Measurements from ENCODE around the gene CPN2. TPM values are rescaled to one million over a fixed set of nuclear protein-coding genes. Genes with fewer than 3 reads are reported as not detected.

Gene CPN2
- total RNA-seq, 2 experiments from 2014 or later = not detected

GRCh38 chr3:194321693-194322640 is 29.2 kb downstream of the CPN2 start:
- Mint-ChIP-seq H3K9me3 (peaks cover 18% of the 10 kb centered on the region), H3K4me1 (peaks cover 14% of the 10 kb centered on the region), H3K4me3 (peak overlapping the region; percentile 56), H3K27ac (no peak overlapping the region), H3K36me3 (ENCODE audit: low read depth) (peaks cover 17% of the 10 kb centered on the region), H3K27me3 (peaks cover 37% of the 10 kb centered on the region)
- ChIA-PET POLR2A (no interaction called here), CTCF (interaction anchor here (1.9 kb wide), 1 partner anchor 183 kb away, joined by 4 read pairs; no protein-coding TSS in a partner anchor)
- no peak for DNase-seq

GRCh38 chr3:194320744-194321243 is 30.3 kb downstream of the CPN2 start:
- Mint-ChIP-seq H3K9me3 (peaks cover 18% of the 10 kb centered on the region), H3K4me3 (no peak overlapping the region), H3K27me3 (peaks cover 41% of the 10 kb centered on the region), H3K36me3 (ENCODE audit: low read depth) (peaks cover 17% of the 10 kb centered on the region), H3K27ac (no peak overlapping the region), H3K4me1 (peaks cover 22% of the 10 kb centered on the region)
- no peak for DNase-seq
- POLR2A ChIA-PET = no interaction called here
- CTCF ChIA-PET = no interaction called here

- ChIA-PET POLR2A (no interaction called here), CTCF (no interaction called here)
- Mint-ChIP-seq H3K4me3 (no peak overlapping the region), H3K27ac (no peak overlapping the region), H3K27me3 (peaks cover 41% of the 10 kb centered on the region), H3K9me3 (peaks cover 18% of the 10 kb centered on the region), H3K4me1 (peaks cover 27% of the 10 kb centered on the region), H3K36me3 (ENCODE audit: low read depth) (peaks cover 17% of the 10 kb centered on the region)
- DNase-seq = no peak
Measured at GRCh38 chr3:194320100-194320499, 31.0 kb downstream of the CPN2 start.

- ChIA-PET POLR2A (interaction anchor here (0.9 kb wide), 1 partner anchor 10 kb away, joined by 3 read pairs; no protein-coding TSS in a partner anchor), CTCF (interaction anchor here (0.8 to 1.2 kb wide), 2 partner anchors 15 to 538 kb away, joined by 3 to 5 read pairs; no protein-coding TSS in a partner anchor)
- Mint-ChIP-seq H3K4me3 (no peak overlapping the region), H3K27ac (no peak overlapping the region), H3K9me3 (peaks cover 18% of the 10 kb centered on the region), H3K27me3 (peaks cover 44% of the 10 kb centered on the region), H3K4me1 (peaks cover 38% of the 10 kb centered on the region), H3K36me3 (ENCODE audit: low read depth) (peaks cover 17% of the 10 kb centered on the region)
- no peak for DNase-seq
Measured at GRCh38 chr3:194318511-194319161, 32.5 kb downstream of the CPN2 start.

GRCh38 chr3:194316918-194317317 is 34.2 kb downstream of the CPN2 start:
- DNase-seq = no peak
- ChIA-PET CTCF (interaction anchor here (0.8 to 5.4 kb wide), 9 partner anchors 8 to 1500 kb away, joined by 3 to 88 read pairs (median 8); partner anchors contain the start of gene HES1), POLR2A (interaction anchor here (0.6 to 3.1 kb wide), 4 partner anchors 10 to 700 kb away, joined by 3 to 19 read pairs (median 14); partner anchors contain the start of gene HES1)
- Mint-ChIP-seq H3K4me3 (no peak overlapping the region), H3K27ac (no peak overlapping the region), H3K9me3 (peaks cover 18% of the 10 kb centered on the region), H3K4me1 (peaks cover 43% of the 10 kb centered on the region), H3K36me3 (ENCODE audit: low read depth) (peaks cover 17% of the 10 kb centered on the region), H3K27me3 (peaks cover 33% of the 10 kb centered on the region)

GRCh38 chr3:194315965-194316361 is 35.2 kb downstream of the CPN2 start:
- Mint-ChIP-seq H3K9me3 (peaks cover 18% of the 10 kb centered on the region), H3K4me3 (peak overlapping the region; percentile 51), H3K36me3 (ENCODE audit: low read depth) (peaks cover 26% of the 10 kb centered on the region), H3K27me3 (peaks cover 35% of the 10 kb centered on the region), H3K4me1 (peaks cover 52% of the 10 kb centered on the region), H3K27ac (peak overlapping the region; percentile 68)
- no peak for DNase-seq
- ChIA-PET POLR2A (interaction anchor here (0.8 to 3.1 kb wide), 12 partner anchors 9 to 1417 kb away, joined by 3 to 19 read pairs (median 4); partner anchors contain the start of gene HES1), CTCF (interaction anchor here (0.6 to 5.4 kb wide), 82 partner anchors 9 to 1499 kb away, joined by 3 to 92 read pairs (median 4); partner anchors contain the start of genes GP5 and HES1)

- H3K4me1 Mint-ChIP-seq = peaks cover 57% of the 10 kb centered on the region
- DNase-seq = peak; percentile 88
- peak overlapping the region; percentile 68 for H3K27ac Mint-ChIP-seq
- peaks cover 33% of the 10 kb centered on the region for H3K27me3 Mint-ChIP-seq
- ChIA-PET POLR2A (interaction anchor here (0.6 to 3.1 kb wide), 13 partner anchors 8 to 649 kb away, joined by 3 to 19 read pairs (median 4); partner anchors contain the start of gene HES1), CTCF (interaction anchor here (0.6 to 5.4 kb wide), 82 partner anchors 9 to 1498 kb away, joined by 3 to 92 read pairs (median 4); partner anchors contain the start of genes GP5 and HES1)
- peaks cover 18% of the 10 kb centered on the region for H3K9me3 Mint-ChIP-seq
- peak overlapping the region; percentile 69 for H3K4me3 Mint-ChIP-seq
- peaks cover 28% of the 10 kb centered on the region for H3K36me3 Mint-ChIP-seq (ENCODE audit: low read depth)
Measured at GRCh38 chr3:194315088-194315964, 35.8 kb downstream of the CPN2 start.

GRCh38 chr3:194314388-194315068 is 36.6 kb downstream of the CPN2 start:
- Mint-ChIP-seq H3K9me3 (peaks cover 13% of the 10 kb centered on the region), H3K27ac (no peak overlapping the region), H3K27me3 (peaks cover 25% of the 10 kb centered on the region), H3K4me1 (peaks cover 62% of the 10 kb centered on the region), H3K36me3 (ENCODE audit: low read depth) (peaks cover 27% of the 10 kb centered on the region), H3K4me3 (peak overlapping the region; percentile 69)
- CTCF ChIA-PET = interaction anchor here (0.8 to 5.4 kb wide), 7 partner anchors 9 to 534 kb away, joined by 3 to 92 read pairs (median 8); partner anchors contain the start of gene HES1
- DNase-seq = no peak
- POLR2A ChIA-PET = interaction anchor here (1.1 to 3.1 kb wide), 2 partner anchors 178 to 186 kb away, joined by 3 to 19 read pairs; partner anchors contain the start of gene HES1

GRCh38 chr3:194313560-194314387 is 37.4 kb downstream of the CPN2 start:
- peaks cover 70% of the 10 kb centered on the region for H3K4me1 Mint-ChIP-seq
- H3K36me3 Mint-ChIP-seq (ENCODE audit: low read depth) = peaks cover 23% of the 10 kb centered on the region
- H3K27ac Mint-ChIP-seq = no peak overlapping the region
- H3K9me3 Mint-ChIP-seq = peaks cover 6% of the 10 kb centered on the region
- ChIA-PET CTCF (interaction anchor here (0.5 to 5.4 kb wide), 8 partner anchors 10 to 536 kb away, joined by 3 to 92 read pairs (median 4); partner anchors contain the start of gene HES1), POLR2A (interaction anchor here (1.1 kb wide), 1 partner anchor 9 kb away, joined by 3 read pairs; no protein-coding TSS in a partner anchor)
- DNase-seq = no peak
- no peak overlapping the region for H3K4me3 Mint-ChIP-seq
- peaks cover 17% of the 10 kb centered on the region for H3K27me3 Mint-ChIP-seq

GRCh38 chr3:194312743-194313281 is 38.3 kb downstream of the CPN2 start:
- H3K4me1 Mint-ChIP-seq = peaks cover 79% of the 10 kb centered on the region
- peaks cover 4% of the 10 kb centered on the region for H3K9me3 Mint-ChIP-seq
- H3K27ac Mint-ChIP-seq = no peak overlapping the region
- H3K36me3 Mint-ChIP-seq (ENCODE audit: low read depth) = peaks cover 25% of the 10 kb centered on the region
- POLR2A ChIA-PET = interaction anchor here (1.1 kb wide), 1 partner anchor 10 kb away, joined by 3 read pairs; no protein-coding TSS in a partner anchor
- DNase-seq = no peak
- H3K4me3 Mint-ChIP-seq = peak overlapping the region; percentile 9
- peaks cover 15% of the 10 kb centered on the region for H3K27me3 Mint-ChIP-seq
- CTCF ChIA-PET = interaction anchor here (0.5 to 5.4 kb wide), 6 partner anchors 22 to 535 kb away, joined by 3 to 92 read pairs (median 6); partner anchors contain the start of gene HES1

Data from activated CD4-positive, alpha-beta memory T cell treated with anti-CD3 and anti-CD28 coated beads, Interleukin-2, amount 10 ng/mL, durations not matched to agents 7 days and 5 days (primary cell).